Mucosa of stomach (tissue), 1 donor: ENCODE data around the gene NXNL2.
A peak's percentile ranks its signal among the peaks of the same experiment; 100 is the strongest.

Experiments
- H3K27me3 ChIP-seq: one replicate; pipeline ENCODE4 v1.7.0; 2013; ENCODE audit warnings: mild to moderate bottlenecking, low read length; ENCODE audit not compliant: control insufficient read depth, insufficient read depth
- H3K36me3 ChIP-seq: one replicate; pipeline ENCODE4 v1.7.0; 2013; ENCODE audit warnings: low read length; ENCODE audit not compliant: control insufficient read depth, insufficient read depth
- H3K4me1 ChIP-seq: one replicate; pipeline ENCODE4 v1.7.0; 2013; ENCODE audit warnings: mild to moderate bottlenecking, low read length; ENCODE audit not compliant: control insufficient read depth, insufficient read depth
- H3K4me3 ChIP-seq: one replicate; pipeline ENCODE4 v1.7.0; 2013; ENCODE audit warnings: low read length
- H3K9ac ChIP-seq: one replicate; pipeline ENCODE4 v1.7.0; 2013; ENCODE audit warnings: mild to moderate bottlenecking, low read length, moderate library complexity
- H3K9me3 ChIP-seq: one replicate; pipeline ENCODE4 v1.7.0; 2013; ENCODE audit warnings: mild to moderate bottlenecking, low read length, moderate library complexity; ENCODE audit not compliant: control insufficient read depth
- donor health status: Pancreatic carcinoma.

The NXNL2 gene

GRCh38 chr9:88536023-88536324 is 996 bp downstream of the NXNL2 start:
- no peaks in the 10 kb centered on the region for H3K36me3 ChIP-seq

GRCh38 chr9:88536951-88537760 is 2.2 kb downstream of the NXNL2 start:
- Histone ChIP-seq H3K27me3 (peaks cover 26% of the 10 kb centered on the region), H3K4me1 (peaks cover 13% of the 10 kb centered on the region), H3K9me3 (no peaks in the 10 kb centered on the region), H3K4me3 (no peak overlapping the region), H3K9ac (no peak overlapping the region), H3K36me3 (no peaks in the 10 kb centered on the region)

More at GRCh38 chr9:88536023-88536324, 996 bp downstream of the NXNL2 start:
- Histone ChIP-seq H3K27me3 (peaks cover 30% of the 10 kb centered on the region), H3K4me3 (no peak overlapping the region), H3K9me3 (no peaks in the 10 kb centered on the region), H3K4me1 (peaks cover 13% of the 10 kb centered on the region), H3K9ac (no peak overlapping the region)

DNA sequence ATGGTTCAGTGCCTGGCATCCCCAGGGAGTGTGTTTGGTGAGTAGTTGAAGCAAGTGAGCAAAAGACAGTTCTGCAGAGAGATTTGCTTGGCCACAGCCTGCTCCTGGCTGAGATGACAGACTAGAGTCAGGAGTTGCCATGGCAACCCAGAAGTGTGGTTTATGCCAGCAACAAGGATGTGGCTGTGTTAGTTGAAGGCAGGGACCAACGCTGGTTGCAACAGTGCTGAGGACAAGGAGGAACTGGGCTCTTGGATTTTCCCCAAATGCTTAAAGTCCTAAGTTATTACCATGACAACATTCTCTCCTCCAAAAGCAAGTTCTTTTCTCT is 2.7 kb downstream of the NXNL2 start:
- H3K4me1 ChIP-seq, result peaks cover 13% of the 10 kb centered on the region
- peaks cover 22% of the 10 kb centered on the region for H3K27me3 ChIP-seq
- no peak overlapping the region for H3K9ac ChIP-seq
- H3K4me3 ChIP-seq, result no peak overlapping the region
- H3K9me3 ChIP-seq, result no peaks in the 10 kb centered on the region
- no peaks in the 10 kb centered on the region for H3K36me3 ChIP-seq

- no peaks in the 10 kb centered on the region for H3K36me3 ChIP-seq
Observed at GRCh38 chr9:88538311-88539085, 3.5 kb downstream of the NXNL2 start.

GRCh38 chr9:88539246-88539645 is 4.3 kb downstream of the NXNL2 start:
- H3K27me3 ChIP-seq, result peaks cover 22% of the 10 kb centered on the region
- H3K9me3 ChIP-seq, result no peaks in the 10 kb centered on the region
- H3K4me1 ChIP-seq, result peaks cover 14% of the 10 kb centered on the region
- H3K36me3 ChIP-seq, result no peaks in the 10 kb centered on the region
- no peak overlapping the region for H3K9ac ChIP-seq
- H3K4me3 ChIP-seq, result no peak overlapping the region

More at GRCh38 chr9:88538311-88539085, 3.5 kb downstream of the NXNL2 start:
- Histone ChIP-seq H3K9me3 (no peaks in the 10 kb centered on the region), H3K27me3 (peaks cover 22% of the 10 kb centered on the region), H3K4me3 (no peak overlapping the region), H3K9ac (no peak overlapping the region), H3K4me1 (peaks cover 13% of the 10 kb centered on the region)

DNA sequence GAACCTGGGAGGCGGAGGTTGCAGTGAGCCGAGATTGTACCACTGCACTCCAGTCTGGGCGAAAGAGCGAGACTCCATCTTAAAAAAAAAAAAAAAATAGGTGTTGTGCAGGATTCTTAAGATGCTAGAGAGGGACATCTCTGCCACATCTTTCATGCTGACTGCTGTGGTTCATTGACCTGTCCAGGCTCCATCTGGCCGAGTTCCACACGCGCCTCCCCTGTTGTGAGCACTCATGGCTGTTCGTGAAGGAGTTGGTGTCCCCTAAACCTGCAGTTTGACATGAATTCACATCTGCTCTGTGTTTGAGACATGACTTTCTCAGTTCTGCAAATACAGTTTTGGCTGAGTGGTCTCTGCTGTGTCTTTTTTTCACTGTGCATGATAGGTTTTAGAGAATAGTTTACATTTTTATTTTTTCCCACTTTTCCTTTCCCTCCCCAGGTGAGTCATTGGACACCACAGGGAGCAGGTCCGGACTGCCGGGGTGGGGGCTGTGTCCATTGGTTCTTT is 5.3 kb downstream of the NXNL2 start:
- Histone ChIP-seq H3K4me3 (no peak overlapping the region), H3K4me1 (peaks cover 14% of the 10 kb centered on the region), H3K9ac (no peak overlapping the region), H3K27me3 (peaks cover 19% of the 10 kb centered on the region), H3K9me3 (no peaks in the 10 kb centered on the region), H3K36me3 (no peaks in the 10 kb centered on the region)

GRCh38 chr9:88544245-88544644 is 9.3 kb downstream of the NXNL2 start:
- H3K4me3 ChIP-seq, result peak overlapping the region; percentile 25
- no peak overlapping the region for H3K9ac ChIP-seq
- H3K4me1 ChIP-seq, result peaks cover 4% of the 10 kb centered on the region
- no peaks in the 10 kb centered on the region for H3K36me3 ChIP-seq
- H3K27me3 ChIP-seq, result no peaks in the 10 kb centered on the region
- H3K9me3 ChIP-seq, result no peaks in the 10 kb centered on the region

DNA sequence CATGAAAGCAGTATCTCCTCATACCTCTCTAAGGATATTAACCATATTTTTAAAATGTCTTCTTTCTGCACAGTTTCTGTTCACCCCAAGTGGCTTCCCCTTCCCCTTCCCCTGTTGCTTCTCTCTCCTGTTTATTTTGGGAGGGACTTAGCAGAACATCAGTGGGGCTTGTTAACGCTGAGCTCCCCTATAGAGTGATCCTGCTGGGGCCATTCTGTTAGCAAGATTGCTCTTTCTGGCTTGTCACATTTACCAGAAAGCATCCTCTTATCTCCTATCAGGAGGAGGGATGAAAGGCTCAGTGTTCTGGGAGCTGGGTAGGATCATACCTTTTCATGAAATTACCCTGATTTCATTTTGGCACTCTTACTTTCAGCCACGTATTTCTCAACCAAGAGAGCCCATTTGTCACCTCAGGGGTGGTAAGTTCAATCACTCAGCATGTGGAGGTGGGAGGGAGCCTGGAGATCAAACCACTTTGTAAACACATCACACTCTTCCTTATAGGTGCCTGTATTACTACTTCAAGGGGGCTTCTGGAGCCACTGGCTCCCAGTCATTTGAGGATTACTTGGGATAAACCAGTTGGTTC is 16.7 kb downstream of the NXNL2 start:
- no peaks in the 10 kb centered on the region for H3K4me1 ChIP-seq
- H3K4me3 ChIP-seq, result no peak overlapping the region
- no peaks in the 10 kb centered on the region for H3K36me3 ChIP-seq
- peaks cover 8% of the 10 kb centered on the region for H3K27me3 ChIP-seq
- H3K9me3 ChIP-seq, result no peaks in the 10 kb centered on the region
- H3K9ac ChIP-seq, result no peak overlapping the region

DNA sequence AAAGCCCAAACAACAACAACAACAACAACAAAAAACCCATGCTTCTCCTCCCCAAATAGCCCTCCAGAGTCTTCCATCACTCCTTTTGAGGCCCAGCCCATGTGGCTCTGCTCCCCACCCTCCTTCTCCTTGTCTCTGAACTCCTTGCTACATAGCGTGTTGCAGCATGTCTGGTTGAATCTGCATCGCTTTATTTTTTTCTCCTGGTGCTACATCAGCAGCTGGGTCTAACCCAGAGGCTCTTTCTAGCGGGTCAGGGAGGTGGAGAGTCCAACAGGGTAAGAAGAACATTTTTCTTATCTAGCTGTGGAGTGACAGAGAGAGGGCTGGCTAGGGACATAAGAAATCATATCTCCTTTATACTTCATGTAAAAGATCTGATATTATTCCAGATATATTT is 18.4 kb downstream of the NXNL2 start:
- peaks cover 8% of the 10 kb centered on the region for H3K27me3 ChIP-seq
- H3K36me3 ChIP-seq, result no peaks in the 10 kb centered on the region
- H3K4me3 ChIP-seq, result no peak overlapping the region
- H3K9ac ChIP-seq, result no peak overlapping the region
- H3K9me3 ChIP-seq, result no peaks in the 10 kb centered on the region
- H3K4me1 ChIP-seq, result no peaks in the 10 kb centered on the region

GRCh38 chr9:88555268-88555980 is 20.4 kb downstream of the NXNL2 start:
- Histone ChIP-seq H3K4me3 (no peak overlapping the region), H3K27me3 (peaks cover 8% of the 10 kb centered on the region), H3K4me1 (no peaks in the 10 kb centered on the region), H3K9me3 (no peaks in the 10 kb centered on the region), H3K36me3 (no peaks in the 10 kb centered on the region), H3K9ac (no peak overlapping the region)

GRCh38 chr9:88559661-88560060 is 24.7 kb downstream of the NXNL2 start:
- Histone ChIP-seq H3K4me1 (no peaks in the 10 kb centered on the region), H3K9me3 (no peaks in the 10 kb centered on the region), H3K4me3 (no peak overlapping the region), H3K36me3 (no peaks in the 10 kb centered on the region), H3K9ac (no peak overlapping the region), H3K27me3 (peaks cover 8% of the 10 kb centered on the region)
